Measurements from ENCODE around the gene FGFR2.
"Not testable (repeated sequence)": the region's sequence is repeated elsewhere in the genome, so short reads cannot be mapped to it uniquely, and the experiment has no call there.

The FGFR2 gene

GRCh38 chr10:121583857-121584256 is 14.4 kb downstream of the FGFR2 start:
- DNase-seq: no peak

GRCh38 chr10:121583258-121583657 is 15.0 kb downstream of the FGFR2 start:
- no peak for DNase-seq

GRCh38 chr10:121580276-121581116 is 17.7 kb downstream of the FGFR2 start:
- DNase-seq: no peak

GRCh38 chr10:121579656-121580055 is 18.6 kb downstream of the FGFR2 start:
- no peak for DNase-seq

GRCh38 chr10:121578965-121579364 is 19.3 kb downstream of the FGFR2 start:
- no peak for DNase-seq

GRCh38 chr10:121578298-121578697 is 19.9 kb downstream of the FGFR2 start:
- no peak for DNase-seq

GRCh38 chr10:121577568-121577967 is 20.7 kb downstream of the FGFR2 start:
- DNase-seq: no peak

- no peak for DNase-seq
These were observed 22.1 kb downstream of the FGFR2 start for GRCh38 chr10:121576139-121576538.

- no peak for DNase-seq
These were observed 23.6 kb downstream of the FGFR2 start for GRCh38 chr10:121574519-121575166.

- DNase-seq: no peak
These were observed 24.7 kb downstream of the FGFR2 start for GRCh38 chr10:121573538-121573941.

- DNase-seq: no peak
These were observed 25.2 kb downstream of the FGFR2 start for GRCh38 chr10:121572859-121573537.

GRCh38 chr10:121570315-121570714 is 27.9 kb downstream of the FGFR2 start:
- no peak for DNase-seq

GRCh38 chr10:121568275-121568674 is 30.0 kb downstream of the FGFR2 start:
- no peak for DNase-seq

- no peak for DNase-seq
These were observed 30.7 kb downstream of the FGFR2 start for GRCh38 chr10:121567569-121567968.

- DNase-seq: no peak
These were observed 31.5 kb downstream of the FGFR2 start for GRCh38 chr10:121566755-121567154.

GRCh38 chr10:121559326-121560026 is 38.8 kb downstream of the FGFR2 start:
- no peak for DNase-seq

- no peak for DNase-seq
These were observed 40.0 kb downstream of the FGFR2 start for GRCh38 chr10:121558238-121558637.

GRCh38 chr10:121556918-121557573 is 41.2 kb downstream of the FGFR2 start:
- DNase-seq: no peak

GRCh38 chr10:121556455-121556854 is 41.8 kb downstream of the FGFR2 start:
- no peak for DNase-seq

GRCh38 chr10:121554916-121555315 is 43.3 kb downstream of the FGFR2 start:
- not testable (repeated sequence) for DNase-seq

- DNase-seq: no peak
These were observed 44.6 kb downstream of the FGFR2 start for GRCh38 chr10:121553511-121554264.

GRCh38 chr10:121552746-121553145 is 45.5 kb downstream of the FGFR2 start:
- no peak for DNase-seq
